G401 (cell line): ENCODE results near the gene CACNB1. TPM values are rescaled to one million over a fixed set of nuclear protein-coding genes. Genes with fewer than 3 reads are reported as not detected.

Experiments
- DNase-seq: peaks from one replicate; pipeline ENCODE4 v3.0.0-alpha.2; 2015; ENCODE audit warnings: low spot score
- in situ Hi-C: cut with HindIII; loops from 2 replicates; pipeline ENCODE4 v1.10.0; 2016; ENCODE audit warnings: low sequenced_read_pairs, mixed read lengths
- total RNA-seq: library from RNA; depleted of rRNA; stranded (reverse); fragments of >200 nt; shearing (Covaris generic); gene quantifications from 2 replicates; pipeline ENCODE4 v1.2.3, GENCODE V29; 2014; rRNA removed

CACNB1 gene
- 6.4 and 7.6 TPM in 2 replicates for total RNA-seq

DNA sequence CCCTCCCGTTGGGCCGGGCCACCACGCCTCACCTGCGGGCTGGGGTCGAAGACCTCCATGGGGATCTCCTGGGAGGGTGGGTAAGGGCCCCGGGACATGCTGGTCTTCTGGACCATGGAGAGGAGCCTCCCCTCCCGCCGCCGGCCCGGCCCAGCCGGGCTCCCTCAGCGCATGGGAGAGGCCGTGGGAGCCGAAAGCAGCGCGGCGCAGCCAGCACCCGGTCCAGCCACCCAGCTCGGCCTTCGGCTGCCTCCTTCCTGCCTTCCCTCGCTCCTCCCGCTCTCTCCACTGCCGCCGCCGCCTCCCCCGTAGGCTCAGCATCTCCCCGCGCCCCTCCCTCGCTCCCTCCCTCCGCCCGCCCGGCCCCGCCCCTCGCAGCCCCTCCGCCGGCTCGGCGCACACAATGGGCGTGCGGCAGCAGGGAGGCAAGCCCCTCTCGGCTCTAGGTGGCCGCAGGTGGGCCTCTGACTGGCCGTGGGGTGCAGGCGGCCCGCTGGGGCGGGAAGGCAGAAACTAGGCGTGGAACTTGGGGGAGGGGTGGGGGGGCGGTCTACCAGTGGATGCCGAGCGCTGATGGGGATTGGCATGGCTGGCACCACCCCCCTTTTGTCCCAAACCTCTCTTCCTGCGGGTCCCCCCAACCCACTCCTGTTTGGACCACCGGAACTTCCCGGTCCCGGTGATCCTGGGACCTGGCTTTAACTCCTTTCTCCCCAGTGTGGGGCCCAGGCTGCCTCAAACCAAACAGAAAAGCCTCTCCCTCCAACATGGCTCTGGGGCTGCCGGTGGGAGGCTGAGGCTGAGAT lies at the start of gene CACNB1:
Gene CACNB1 (minus strand): TSS at position 290 of the 806 bp plus-strand sequence. CDS start 174 bp downstream, at position 116.
- in situ Hi-C loops: loop anchor here (25.0 kb wide), 1 partner anchor 135 kb away; no protein-coding TSS in a partner anchor
- peak; percentile 81 for DNase-seq

GRCh38 chr17:39246274-39246673 lies 48.8 kb upstream of the CACNB1 start:
- in situ Hi-C loops: loop anchor here (10.0 kb wide), 1 partner anchor 129 kb away; no protein-coding TSS in a partner anchor

DNA sequence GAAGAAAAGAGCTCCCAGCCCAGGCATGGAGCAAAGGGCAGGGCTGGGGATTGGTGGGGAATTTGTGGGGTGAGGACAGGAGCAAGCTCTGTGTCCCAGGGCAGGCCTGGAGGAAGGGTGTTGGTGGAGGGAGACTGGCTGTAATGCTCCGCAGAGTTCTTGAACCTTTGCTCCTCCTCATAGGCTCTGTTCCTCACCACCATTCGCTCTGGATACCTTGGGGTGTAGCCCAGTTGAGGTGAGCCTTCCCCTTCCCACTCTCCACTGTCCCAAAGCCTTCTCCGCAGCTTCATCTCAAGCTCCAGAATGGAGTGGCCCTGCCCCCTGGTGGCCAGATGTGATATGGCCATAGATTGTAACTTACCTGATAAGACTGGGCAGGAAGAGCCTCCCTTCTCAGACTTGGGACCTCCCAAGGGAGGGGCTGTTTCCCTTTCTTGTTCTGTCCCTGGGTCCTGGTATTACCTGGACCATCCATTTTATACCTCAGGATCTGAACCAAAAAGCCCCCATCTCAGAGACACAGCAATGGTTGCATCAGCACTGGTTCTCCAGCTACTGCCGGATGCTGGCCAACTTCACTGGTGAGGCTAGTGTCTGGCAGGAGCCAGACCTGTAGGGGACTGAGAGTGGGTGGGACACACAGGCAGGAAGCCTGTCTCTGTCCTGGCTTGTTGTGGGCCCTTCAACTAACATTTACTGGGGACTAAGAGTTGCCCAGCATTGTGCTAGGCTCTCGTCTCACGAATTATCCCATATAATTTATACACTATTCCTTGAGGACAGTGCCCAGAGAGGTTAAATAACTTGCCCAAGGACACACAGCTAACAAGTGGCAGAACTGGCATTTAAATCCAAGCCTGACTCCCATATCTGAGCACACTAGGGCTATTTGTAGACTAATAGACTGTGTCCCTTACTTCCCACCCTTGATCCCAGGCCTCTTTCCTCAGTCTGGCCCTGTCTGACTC lies 47.4 kb upstream of the CACNB1 start:
- in situ Hi-C loops: loop anchor here (10.0 kb wide), 1 partner anchor 130 kb away; no protein-coding TSS in a partner anchor
- DNase-seq: peak; percentile 92

More at GRCh38 chr17:39246274-39246673, 48.8 kb upstream of the CACNB1 start:
- DNase-seq: no peak

GRCh38 chr17:39244016-39244599 lies 46.6 kb upstream of the CACNB1 start:
- in situ Hi-C loops: loop anchor here (10.0 kb wide), 1 partner anchor 131 kb away; no protein-coding TSS in a partner anchor
- DNase-seq: no peak

DNA sequence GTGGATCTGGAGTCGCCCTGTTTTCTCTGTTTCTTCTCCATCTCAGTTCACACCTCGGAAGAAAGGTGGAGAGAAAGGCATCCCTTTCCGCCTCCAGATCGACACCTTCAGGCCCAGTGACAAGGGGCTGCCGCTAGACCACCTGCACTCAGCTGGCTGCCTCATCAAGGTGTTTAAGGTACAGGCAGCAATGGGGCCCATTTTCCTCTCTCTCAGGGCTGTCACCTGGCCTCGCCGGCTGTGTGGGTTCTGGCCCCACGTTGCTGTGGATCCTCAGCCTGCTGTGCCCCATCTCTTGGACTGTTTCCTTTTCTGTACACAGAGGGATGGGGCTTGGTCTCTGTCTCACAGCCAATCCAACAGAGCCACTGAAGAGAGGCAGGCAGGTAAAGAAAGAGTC lies 45.7 kb upstream of the CACNB1 start:
- no peak for DNase-seq
- in situ Hi-C loops: loop anchor here (10.0 kb wide), 1 partner anchor 132 kb away; no protein-coding TSS in a partner anchor

DNA sequence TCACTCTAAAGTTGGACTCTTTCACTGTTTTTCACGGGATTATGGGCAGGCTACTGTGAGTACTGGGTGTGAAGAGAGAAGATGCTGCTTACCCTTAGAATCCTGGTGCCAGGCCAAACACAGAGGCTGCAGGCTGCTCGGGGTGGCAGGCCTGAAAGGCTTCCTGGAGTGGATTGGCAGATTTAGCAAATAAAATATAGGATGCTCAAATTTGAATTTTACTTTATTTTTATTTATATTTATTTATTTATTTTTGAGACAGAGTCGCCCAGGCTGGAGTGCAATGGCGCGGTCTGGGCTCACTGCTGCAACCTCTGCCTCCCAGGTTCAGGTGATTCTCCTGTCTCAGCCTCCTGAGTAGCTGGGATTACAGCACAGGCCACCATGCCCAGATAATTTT lies 43.2 kb upstream of the CACNB1 start:
- DNase-seq: no peak
- in situ Hi-C loops: loop anchor here (10.0 kb wide), 1 partner anchor 134 kb away; no protein-coding TSS in a partner anchor

DNA sequence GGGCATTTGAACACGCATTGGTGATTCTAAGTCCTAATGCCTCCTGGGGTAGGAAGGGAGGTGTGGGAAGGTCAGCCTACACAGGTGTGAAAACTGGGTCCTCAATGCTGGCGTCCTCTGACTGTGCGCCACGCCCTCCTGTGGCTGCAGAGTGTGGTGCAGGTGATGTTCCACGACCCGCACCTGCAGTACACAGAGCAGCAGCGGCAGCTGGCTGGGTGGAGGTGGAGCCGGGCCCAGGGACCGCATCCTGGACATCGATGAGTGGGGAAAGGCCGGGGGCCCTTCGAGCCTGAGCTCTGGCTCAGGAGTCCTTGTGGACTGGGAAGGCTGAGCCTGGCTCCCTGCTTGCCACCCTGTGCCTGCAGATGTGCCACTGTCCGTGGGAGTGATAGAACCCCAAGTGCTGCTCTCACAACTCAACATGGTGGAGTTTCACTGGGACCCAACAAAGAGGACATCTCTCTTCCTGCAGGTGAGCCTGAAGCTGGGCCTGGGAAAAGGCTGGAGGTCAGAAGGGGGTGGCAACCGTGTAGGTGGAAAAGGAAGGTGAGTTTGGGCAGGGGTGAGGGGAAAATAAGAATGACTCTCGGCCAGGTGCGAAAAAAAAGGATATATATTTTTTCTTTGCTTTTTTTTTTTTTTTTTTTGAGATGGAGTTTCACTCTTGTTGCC lies 42.3 kb upstream of the CACNB1 start:
- no peak for DNase-seq
- in situ Hi-C loops: loop anchor here (10.0 kb wide), 1 partner anchor 135 kb away; no protein-coding TSS in a partner anchor

GRCh38 chr17:39238311-39238972 lies 41.0 kb upstream of the CACNB1 start:
- DNase-seq: peak; percentile 56
- in situ Hi-C loops: no loop called here

DNA sequence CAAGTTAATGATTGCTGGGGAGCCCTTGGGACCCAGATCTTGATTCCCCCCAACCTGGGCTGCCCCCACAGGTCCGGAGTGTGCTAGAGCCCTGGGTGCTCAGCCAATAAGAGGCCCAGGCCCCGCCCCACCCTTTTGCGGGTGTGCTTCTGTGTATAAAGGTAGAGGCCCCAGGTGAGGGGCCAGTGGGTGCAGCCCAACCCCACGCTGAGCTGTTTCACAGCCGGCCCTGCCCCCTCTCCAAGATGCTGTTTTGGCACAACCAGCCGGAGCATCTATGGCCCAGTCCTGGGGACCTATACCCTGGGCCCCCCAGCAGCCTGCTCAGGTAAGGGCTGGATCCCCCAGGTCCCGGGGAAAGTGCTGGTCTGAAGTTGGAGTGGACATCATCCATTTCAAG lies 40.1 kb upstream of the CACNB1 start:
- in situ Hi-C loops: no loop called here

GRCh38 chr17:39236981-39237441 lies 39.5 kb upstream of the CACNB1 start:
- no peak for DNase-seq
- in situ Hi-C loops: no loop called here

More for the DNA sequence above, 40.1 kb upstream of the CACNB1 start:
- DNase-seq: no peak

DNA sequence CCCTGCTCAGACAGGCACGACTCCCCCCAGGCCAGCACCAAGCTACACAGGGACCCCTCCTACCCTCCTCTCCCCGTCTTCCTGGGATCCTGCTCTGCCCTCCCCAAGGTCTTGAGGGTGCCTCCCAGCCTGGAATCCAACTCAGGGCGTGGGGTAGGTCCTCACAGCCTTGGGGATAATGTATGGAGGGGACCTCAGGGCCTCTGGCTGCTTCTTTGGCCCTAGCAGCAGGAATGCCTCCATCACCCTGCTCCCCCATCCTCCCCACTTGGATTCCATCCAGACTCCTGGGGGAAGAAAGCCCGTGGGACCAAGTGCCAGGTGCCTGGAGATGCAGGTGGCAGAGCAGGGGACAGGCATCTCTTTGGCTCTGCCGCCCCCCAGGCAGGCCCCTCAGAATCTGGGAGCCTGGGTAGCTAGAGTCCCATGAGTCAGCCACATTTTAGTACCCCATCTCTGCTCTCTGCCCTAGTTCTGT lies 39.0 kb upstream of the CACNB1 start:
- no peak for DNase-seq
- in situ Hi-C loops: no loop called here

- in situ Hi-C loops: no loop called here
- DNase-seq: peak; percentile 77
Observed at GRCh38 chr17:39235555-39236449, 38.3 kb upstream of the CACNB1 start.

DNA sequence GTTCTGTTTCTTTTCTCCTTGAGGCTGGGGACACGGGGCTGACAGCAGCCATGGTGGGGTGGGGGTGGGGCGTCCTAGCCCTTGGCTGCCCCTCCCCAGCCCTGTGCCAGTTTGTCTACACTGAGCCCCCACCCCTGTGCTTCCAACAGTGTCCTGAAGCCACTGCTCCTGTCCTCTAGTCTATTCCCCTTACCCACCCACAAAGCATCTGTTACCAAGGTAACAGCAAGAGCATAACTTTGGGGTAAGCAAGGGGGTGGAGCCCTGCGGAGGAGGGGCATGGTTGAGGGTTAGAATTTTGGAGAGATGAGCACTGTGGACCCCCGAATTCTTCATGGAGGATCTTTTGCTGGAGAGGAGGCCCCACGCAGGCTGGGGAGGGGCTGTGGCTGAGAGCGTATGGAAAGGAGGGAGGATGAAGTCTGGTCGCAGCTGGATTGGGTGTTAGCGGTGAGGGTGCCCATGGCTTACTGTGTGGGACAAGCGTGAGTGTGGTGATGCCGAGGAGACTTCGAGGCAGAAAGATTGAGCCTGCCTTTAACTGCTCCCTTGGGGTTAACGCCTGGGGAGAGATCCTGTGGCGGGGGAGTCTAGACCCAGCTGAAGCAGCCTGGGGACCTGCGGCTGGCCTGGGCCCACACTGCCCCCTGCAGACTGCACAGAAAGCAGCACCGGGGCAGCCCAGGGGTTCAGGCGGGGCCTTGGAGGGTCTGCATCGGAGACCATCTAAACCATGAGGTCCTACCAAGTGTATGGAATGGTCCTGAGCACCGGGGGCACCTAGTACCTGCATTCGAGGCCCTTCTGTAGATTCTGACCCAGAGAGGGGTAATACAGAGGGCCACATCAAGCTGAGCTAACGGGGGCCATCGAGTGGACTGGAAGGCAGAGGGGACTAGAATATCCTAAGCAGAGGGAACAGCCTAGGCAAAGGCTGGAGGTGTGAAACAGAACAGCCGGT lies 34.4 kb upstream of the CACNB1 start:
- in situ Hi-C loops: no loop called here
- no peak for DNase-seq

DNA sequence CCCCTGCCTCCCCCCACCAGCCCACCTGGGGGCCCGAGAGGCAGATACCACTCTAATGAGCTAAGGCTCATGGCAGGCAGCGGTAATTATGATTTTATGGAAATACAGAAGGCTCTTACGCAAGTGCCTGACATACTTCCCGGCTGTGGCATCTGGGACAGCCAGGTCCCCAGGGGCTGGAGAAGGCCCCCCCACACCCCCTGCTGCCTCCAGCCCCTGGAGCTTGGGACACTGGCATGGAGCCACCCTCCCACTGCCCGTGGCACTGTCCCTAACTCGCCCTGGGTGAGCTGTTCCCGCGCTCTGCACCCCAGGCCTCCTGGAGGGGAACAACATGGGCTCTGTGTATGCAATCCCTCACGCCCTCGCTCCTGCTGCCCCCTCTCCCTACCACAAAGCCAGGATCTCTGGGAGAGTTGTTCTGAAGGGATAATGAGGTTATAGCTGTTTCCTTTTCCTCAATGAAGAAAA lies 33.7 kb upstream of the CACNB1 start:
- in situ Hi-C loops: no loop called here
- DNase-seq: no peak

DNA sequence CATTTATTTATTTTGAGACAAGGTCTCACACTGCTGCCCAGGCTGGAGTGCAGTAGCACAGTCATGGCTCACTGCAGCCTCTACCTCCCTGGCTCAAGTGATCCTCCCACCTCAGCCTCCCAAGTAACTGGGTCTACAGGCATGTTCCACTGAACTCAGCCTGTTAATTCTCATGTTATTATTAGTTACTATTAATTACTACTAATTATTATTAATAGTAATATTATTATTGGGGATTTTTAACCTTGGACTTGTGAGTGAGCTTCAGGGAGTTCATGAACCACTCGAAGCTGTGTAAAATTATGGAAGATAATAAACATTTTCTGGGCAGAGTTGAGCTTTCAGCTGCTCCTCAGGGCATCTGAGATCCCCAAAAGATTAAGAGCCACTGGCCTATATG lies 32.9 kb upstream of the CACNB1 start:
- no peak for DNase-seq
- in situ Hi-C loops: no loop called here
